GM15510 (cell line): Measurements from ENCODE around the gene LRP5.

Experiments
- POLR2A ChIP-seq: IDR thresholded peaks from 3 replicates; pipeline ENCODE4 v1.6.1; 2011; ENCODE audit warnings: borderline replicate concordance; ENCODE audit not compliant: insufficient read length; ENCODE audit errors: extremely low read depth

LRP5 gene

GRCh38 chr11:68312117-68312779 is at the start of gene LRP5:
LRP5 (plus strand) TSS chr11:68312591; CDS start chr11:68312715, 124 bp downstream.
- no peak for TF ChIP-seq POLR2A

GRCh38 chr11:68263444-68264035 is 48.9 kb upstream of the LRP5 start:
- no peak for TF ChIP-seq POLR2A

- TF ChIP-seq POLR2A: no peak
Measured at GRCh38 chr11:68264244-68264643, 48.1 kb upstream of the LRP5 start.

DNA sequence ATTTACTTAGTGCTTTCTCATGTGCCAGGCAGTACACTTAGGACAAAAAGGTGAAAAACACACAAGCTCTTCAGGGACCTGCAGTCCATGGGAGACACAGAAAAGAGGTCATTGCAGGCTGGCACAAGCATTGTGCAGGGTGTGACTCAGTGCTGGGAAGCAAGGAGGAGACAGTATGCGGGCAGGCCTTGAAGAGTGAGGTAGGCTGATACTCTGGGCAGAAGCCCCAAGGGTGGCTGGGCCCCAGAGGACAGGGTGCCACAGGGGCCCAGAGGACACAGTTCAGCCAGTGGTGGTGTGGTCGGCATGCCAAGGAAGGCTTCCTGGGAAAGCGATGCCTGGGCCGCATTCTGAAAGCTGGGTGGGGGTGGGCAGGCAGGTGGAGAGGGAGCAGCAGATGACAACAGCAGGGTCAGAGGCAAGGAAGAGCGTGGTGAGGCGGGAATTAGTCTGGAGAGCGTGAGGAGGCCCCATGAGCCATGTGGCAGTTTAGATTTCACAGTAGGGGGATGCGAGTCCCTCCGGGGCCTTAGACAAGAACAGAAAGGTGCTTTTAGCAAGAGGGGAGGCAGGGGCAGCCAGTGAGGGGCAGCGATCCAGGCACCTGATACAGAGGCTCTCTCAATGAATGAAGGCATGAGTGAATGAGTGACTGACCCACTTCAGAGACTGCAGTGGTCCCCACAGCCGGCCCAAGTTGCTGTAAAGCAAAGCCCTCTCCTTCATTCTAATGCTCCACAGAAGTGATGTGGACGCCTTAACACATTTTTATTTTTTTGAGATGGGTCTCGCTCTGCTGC is 47.5 kb upstream of the LRP5 start:
- no peak for TF ChIP-seq POLR2A

DNA sequence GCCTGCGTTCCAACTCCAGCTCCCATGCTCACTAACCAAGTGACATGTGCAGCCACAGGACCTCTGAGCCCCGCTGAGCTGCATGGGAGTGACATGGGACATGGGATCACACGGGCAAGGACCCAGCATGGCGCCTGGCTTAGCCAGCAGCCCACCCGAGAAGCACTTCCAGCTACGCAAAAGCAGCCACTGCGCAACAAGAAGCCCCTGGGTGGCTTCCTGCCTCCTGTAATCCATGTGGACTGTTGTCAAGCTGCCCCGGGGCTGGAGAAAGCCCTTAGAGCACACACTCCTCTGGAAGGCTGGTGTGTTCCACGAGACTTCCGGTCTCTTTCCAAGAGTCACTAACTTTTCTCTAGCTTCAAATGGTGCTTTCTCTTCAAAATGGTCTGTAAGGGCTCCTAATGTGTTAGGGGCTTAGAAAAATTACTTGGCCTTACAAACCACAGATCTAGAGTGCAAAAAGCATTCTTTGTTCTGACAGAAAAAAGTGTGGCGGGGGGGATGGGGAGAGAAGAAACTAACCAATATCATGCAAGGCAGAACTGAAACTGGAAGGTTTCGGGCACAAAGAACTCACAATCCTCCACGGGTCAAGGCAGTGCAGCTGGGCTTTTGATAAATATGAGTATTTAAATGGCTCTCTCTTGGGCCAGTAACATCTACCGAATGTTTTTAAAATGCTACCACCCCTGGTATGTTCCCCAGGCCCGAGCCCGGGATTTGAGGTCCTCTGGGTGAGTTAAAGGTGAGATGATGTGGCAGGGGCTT is 46.1 kb upstream of the LRP5 start:
- no peak for TF ChIP-seq POLR2A

DNA sequence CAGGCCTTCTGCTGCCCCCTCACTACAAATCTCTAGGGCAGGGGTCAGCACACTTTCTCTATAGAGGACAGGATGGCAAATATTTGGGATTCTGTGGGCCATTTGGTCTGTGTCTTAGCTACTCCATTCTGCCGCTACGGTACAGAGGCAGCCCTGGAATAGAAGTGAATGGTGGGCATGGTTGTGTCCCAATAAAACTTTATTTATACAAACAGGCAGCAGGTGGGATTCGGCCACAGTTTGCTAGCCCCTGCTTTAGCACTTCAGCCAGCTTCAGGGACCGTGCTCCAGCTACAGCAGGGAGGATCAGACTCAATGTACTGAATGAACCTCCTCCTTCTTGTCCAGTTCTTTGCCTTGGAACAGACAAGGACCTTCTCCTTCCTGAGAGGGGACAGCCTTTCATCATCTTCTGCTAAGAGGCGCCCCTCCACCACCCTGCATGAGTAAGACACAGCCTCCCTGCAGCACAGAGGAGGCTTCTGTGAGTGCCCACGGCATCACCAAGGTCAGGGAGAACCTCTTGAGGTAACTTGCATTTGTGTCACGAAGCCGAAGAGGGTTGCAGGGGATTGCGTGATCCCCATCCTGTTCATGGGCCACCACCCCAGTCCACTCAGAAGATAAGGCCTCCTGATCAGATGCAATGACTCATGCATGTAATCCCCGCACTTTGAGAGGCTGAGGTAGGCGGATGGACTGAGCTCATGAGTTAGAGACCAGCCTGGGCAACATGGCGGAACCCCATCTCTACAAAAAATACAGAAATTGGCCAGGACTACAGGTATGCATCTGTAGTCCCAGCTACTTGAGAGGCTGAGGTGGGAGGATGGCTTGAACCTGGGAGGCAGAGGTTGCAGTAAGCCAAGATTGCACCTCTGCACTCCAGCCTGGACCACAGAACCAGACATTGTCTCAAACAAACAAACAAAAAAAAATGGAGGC is 45.2 kb upstream of the LRP5 start:
- no peak for TF ChIP-seq POLR2A

GRCh38 chr11:68267881-68268240 is 44.5 kb upstream of the LRP5 start:
- no peak for TF ChIP-seq POLR2A

DNA sequence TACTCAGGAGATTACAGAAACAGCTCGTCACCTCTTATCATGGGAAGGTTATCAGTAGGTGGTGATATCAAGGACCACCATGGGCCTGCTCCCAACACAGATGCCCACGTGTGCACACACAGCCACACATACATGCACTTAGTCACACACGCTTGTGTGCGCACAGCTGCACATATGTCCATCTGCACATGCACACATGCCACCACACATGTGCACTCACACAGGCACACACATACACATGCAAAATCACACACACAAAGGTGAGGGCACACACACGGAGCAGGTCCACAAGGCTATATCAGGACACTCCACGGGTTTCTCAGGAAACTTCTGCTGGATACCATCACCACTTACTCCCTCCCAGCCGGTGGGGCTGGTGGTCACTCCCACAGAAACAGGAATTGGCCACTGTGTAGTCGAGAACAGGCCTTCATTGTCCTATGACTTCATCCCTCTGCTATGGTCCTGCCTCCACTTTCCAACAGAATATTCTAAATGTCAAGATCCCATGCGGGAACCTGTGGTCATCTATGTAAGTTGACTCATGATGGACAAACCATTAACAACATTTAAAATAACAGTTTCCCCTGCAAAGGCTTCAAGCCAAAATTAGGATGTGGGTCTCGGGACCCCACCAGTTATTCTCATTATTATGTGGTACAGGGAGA is 42.8 kb upstream of the LRP5 start:
- no peak for TF ChIP-seq POLR2A

DNA sequence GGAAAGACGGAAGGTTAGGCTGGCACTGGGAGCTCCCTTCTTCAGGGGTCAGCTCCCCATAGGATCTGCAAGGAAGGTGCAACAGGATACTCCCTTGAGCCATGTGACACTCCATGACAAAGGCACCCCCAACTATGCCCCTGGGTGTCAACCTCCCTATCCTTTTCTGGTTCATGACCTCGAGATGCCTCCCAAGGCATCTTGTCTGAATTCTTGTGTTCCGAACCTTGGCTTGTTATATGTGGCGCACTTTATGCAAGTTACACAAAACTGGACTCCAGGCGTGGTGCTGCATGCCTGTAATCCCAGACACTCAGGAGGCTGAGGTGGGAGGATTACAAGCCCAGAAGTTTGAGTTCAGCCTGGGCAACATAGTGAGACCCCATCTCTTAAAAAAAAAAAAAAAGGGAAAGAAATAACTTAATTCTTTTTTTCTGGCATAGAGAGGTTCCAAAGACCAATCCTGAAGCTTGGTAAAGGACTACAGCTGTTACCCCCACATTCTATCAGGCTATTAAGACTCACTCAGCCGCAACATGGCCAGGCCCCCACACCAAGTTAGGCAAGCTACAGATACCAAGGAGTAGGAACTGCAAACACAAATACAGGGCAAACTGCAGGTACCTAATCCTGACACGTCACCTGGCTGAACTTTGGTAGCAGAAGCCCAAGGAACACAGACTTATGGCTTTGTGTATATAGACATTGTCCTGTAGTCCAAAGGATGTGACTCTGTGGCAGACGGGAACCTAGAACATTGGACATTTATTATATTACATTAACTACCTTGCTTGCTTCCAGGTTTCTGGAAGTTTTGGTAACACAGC is 42.0 kb upstream of the LRP5 start:
- TF ChIP-seq POLR2A: no peak

GRCh38 chr11:68271023-68271780 is 41.2 kb upstream of the LRP5 start:
- no peak for TF ChIP-seq POLR2A

- peak; percentile 86 for TF ChIP-seq POLR2A
Measured at GRCh38 chr11:68271781-68272608, 40.4 kb upstream of the LRP5 start, which contains the start of gene C11orf24. C11orf24 (minus strand) TSS chr11:68271973; CDS start chr11:68263767, 8,206 bp downstream.

DNA sequence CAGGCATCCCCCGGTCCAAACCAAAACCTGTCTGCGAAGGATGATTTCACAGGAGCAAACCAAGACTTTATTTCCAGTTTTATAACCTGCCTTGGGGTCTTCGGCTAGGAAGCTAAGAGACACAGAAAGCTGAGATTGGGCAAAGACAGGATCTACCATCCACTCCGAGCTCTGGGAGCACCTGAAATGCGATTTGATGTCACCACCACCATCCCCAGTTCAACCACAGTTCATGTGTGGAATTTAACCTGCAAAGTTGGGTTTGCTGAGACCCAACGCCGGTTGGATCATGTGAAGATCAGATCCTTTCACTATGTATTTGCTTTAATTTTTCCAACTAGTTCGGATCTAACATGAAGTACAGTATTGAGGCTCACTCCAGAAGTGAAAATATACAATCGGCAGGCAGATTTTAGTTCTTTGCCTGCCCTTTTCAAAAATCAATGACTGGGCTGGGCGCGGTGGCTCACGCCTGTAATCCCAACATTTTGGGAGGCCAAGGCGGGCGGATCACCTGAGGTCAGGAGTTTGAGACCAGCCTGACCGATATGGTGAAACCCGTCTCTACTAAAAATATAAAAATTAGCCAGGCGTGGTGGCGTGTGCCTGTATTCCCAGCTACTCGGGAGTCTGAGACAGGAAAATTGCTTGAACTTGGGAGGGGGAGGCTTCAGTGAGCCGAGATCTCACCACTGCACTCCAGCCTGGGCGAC is 39.2 kb upstream of the LRP5 start:
- TF ChIP-seq POLR2A: no peak
